HEK293T (cell line): ENCODE measurements around the gene NGFR.

Experiments used
- CTCF ChIA-PET: fragments of 350-600 bp; formaldehyde crosslinking; extraction: SDS; loops from one replicate; lab custom pipeline; 2021; ENCODE audit warnings: antibody characterized with exemption, inconsistent platforms; lab: Yijun Ruan, JAX
- POLR2A ChIA-PET: fragments of 350-600 bp; formaldehyde crosslinking; extraction: SDS; loops from one replicate; lab custom pipeline; 2020; ENCODE audit warnings: antibody characterized with exemption, inconsistent platforms; lab: Yijun Ruan, JAX
- DNase-seq: peaks from one replicate; pipeline ENCODE4 v3.0.0; 2012; ENCODE audit warnings: mixed read lengths; ENCODE audit errors: extremely low spot score
- ARNT ChIP-seq: fragments of 450-650 bp; IDR thresholded peaks from 2 replicates; pipeline ENCODE4 v1.6.1; 2017; ENCODE audit warnings: mild to moderate bottlenecking
- BHLHE40 ChIP-seq: fragments of 450-650 bp; IDR thresholded peaks from 2 replicates; pipeline ENCODE4 v1.6.1; 2016; ENCODE audit warnings: mild to moderate bottlenecking, moderate library complexity, borderline replicate concordance
- CTBP1 ChIP-seq: fragments of 450-650 bp; IDR thresholded peaks from 2 replicates; pipeline ENCODE4 v1.6.1; 2016; ENCODE audit warnings: borderline replicate concordance
- ELF4 ChIP-seq: fragments of 450-650 bp; IDR thresholded peaks from 2 replicates; pipeline ENCODE4 v1.6.1; 2017; ENCODE audit warnings: antibody characterized with exemption
- FOXA1 ChIP-seq: fragments of 450-650 bp; IDR thresholded peaks from 2 replicates; pipeline ENCODE4 v1.6.1; 2016; ENCODE audit warnings: mild to moderate bottlenecking
- FOXK2 ChIP-seq: fragments of 450-650 bp; IDR thresholded peaks from 2 replicates; pipeline ENCODE4 v1.6.1; 2016; ENCODE audit warnings: mild to moderate bottlenecking
- FOXM1 ChIP-seq: fragments of 450-650 bp; IDR thresholded peaks from 2 replicates; pipeline ENCODE4 v1.6.1; 2017; ENCODE audit warnings: mild to moderate bottlenecking, borderline replicate concordance
- HDGF ChIP-seq: fragments of 450-650 bp; IDR thresholded peaks from 2 replicates; pipeline ENCODE4 v1.6.1; 2017; ENCODE audit warnings: antibody characterized with exemption, borderline replicate concordance
- L3MBTL2 ChIP-seq: fragments of 450-650 bp; conservative IDR thresholded peaks from 2 replicates; pipeline ENCODE4 v1.6.1; 2016; ENCODE audit warnings: mild to moderate bottlenecking
- LEF1 ChIP-seq: fragments of 450-650 bp; IDR thresholded peaks from 2 replicates; pipeline ENCODE4 v1.6.1; 2017; ENCODE audit warnings: mild to moderate bottlenecking, borderline replicate concordance
- NFRKB ChIP-seq: fragments of 450-650 bp; IDR thresholded peaks from 2 replicates; pipeline ENCODE4 v1.6.1; 2016; ENCODE audit warnings: mild to moderate bottlenecking, moderate library complexity
- SP1 ChIP-seq: fragments of 450-650 bp; IDR thresholded peaks from 2 replicates; pipeline ENCODE4 v1.6.1; 2017
- SUZ12 ChIP-seq: fragments of 450-650 bp; IDR thresholded peaks from 2 replicates; pipeline ENCODE4 v1.6.1; 2016; ENCODE audit warnings: mild to moderate bottlenecking
- TARDBP ChIP-seq: fragments of 450-650 bp; IDR thresholded peaks from 2 replicates; pipeline ENCODE4 v1.6.1; 2016
- ZNF384 ChIP-seq: fragments of 450-650 bp; IDR thresholded peaks from 2 replicates; pipeline ENCODE4 v1.6.1; 2016
- TF ChIP-seq, protein P1 (sequence below): fragments of 450-650 bp; IDR thresholded peaks from 2 replicates; pipeline ENCODE4 v1.6.1; 2016

The NGFR gene

GRCh38 chr17:49523706-49524472, 28.8 kb downstream of the NGFR start:
- POLR2A ChIA-PET = no interaction called here
- TF ChIP-seq NFRKB = no peak
- TF ChIP-seq, protein P1, sequence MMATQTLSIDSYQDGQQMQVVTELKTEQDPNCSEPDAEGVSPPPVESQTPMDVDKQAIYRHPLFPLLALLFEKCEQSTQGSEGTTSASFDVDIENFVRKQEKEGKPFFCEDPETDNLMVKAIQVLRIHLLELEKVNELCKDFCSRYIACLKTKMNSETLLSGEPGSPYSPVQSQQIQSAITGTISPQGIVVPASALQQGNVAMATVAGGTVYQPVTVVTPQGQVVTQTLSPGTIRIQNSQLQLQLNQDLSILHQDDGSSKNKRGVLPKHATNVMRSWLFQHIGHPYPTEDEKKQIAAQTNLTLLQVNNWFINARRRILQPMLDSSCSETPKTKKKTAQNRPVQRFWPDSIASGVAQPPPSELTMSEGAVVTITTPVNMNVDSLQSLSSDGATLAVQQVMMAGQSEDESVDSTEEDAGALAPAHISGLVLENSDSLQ = no peak
- TF ChIP-seq ARNT = no peak
- no peak for TF ChIP-seq ELF4
- TF ChIP-seq CTBP1 = no peak
- TF ChIP-seq FOXK2 = no peak
- TF ChIP-seq HDGF = no peak
- TF ChIP-seq FOXM1 = no peak
- TF ChIP-seq BHLHE40 = no peak
- no peak for DNase-seq
- CTCF ChIA-PET = interaction anchor here (0.6 to 1.5 kb wide), 2 partner anchors 9 to 32 kb away, joined by 3 to 5 read pairs; no protein-coding TSS in a partner anchor

GRCh38 chr17:49524473-49525359, 29.6 kb downstream of the NGFR start:
- no peak for DNase-seq
- CTCF ChIA-PET = no interaction called here
- POLR2A ChIA-PET = no interaction called here
- TF ChIP-seq ZNF384 (no peak), ELF4 (no peak), TARDBP (no peak), FOXM1 (no peak), LEF1 (no peak), SP1 (no peak)

DNA sequence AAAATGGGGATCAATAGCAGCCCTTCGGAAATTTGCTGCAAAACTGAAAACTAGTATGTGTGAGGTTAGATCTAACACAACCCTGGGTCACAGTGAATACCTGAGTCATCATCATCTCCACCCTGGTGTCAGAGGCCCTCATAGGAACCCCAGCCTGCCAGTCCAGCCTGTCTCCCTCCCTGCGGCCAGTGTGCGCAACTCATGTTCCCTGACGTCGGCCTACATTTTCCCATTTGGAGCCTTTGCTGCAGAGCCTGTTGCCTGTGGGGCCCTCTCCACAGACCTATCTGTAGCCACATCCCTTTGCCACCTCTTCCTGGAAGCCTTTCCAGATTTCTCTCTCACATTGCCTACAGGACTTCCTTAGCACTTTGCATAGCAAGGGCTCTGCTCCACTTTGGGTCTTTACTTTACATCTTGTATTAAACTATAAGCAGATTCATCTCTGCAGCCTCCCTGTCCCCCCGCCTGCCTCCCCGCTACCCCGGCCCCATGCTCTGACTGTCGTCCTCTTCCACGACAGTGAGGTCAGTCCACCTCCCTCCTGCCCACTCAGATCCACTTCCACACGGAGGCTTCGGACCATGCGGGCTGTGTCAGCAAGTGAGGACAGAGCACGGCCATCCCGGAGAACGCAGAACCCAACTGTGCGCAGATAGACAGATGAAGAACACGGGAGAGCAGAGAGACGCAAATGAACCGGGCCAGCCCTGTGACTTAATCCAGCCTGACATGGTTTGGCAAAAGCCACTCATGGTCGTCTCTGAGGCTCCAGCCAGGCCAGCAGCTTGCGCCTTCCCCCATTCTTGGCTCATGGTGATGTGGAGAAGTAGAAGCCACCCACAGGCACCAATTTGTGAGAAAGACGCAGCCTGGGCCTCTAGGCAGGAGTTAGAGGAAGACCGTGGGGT, 31.0 kb downstream of the NGFR start:
- ChIA-PET POLR2A (no interaction called here), CTCF (interaction anchor here (1.2 kb wide), 1 partner anchor 16 kb away, joined by 3 read pairs; no protein-coding TSS in a partner anchor)
- DNase-seq = no peak
- TF ChIP-seq LEF1 (no peak), CTBP1 (no peak), ARNT (no peak), ZNF384 (no peak), L3MBTL2 (no peak), FOXA1 (no peak), BHLHE40 (no peak), SUZ12 (no peak), FOXM1 (no peak), ELF4 (no peak), TARDBP (no peak), HDGF (no peak), SP1 (no peak), FOXK2 (no peak), NFRKB (no peak)
- TF ChIP-seq, protein P1 = no peak

DNA sequence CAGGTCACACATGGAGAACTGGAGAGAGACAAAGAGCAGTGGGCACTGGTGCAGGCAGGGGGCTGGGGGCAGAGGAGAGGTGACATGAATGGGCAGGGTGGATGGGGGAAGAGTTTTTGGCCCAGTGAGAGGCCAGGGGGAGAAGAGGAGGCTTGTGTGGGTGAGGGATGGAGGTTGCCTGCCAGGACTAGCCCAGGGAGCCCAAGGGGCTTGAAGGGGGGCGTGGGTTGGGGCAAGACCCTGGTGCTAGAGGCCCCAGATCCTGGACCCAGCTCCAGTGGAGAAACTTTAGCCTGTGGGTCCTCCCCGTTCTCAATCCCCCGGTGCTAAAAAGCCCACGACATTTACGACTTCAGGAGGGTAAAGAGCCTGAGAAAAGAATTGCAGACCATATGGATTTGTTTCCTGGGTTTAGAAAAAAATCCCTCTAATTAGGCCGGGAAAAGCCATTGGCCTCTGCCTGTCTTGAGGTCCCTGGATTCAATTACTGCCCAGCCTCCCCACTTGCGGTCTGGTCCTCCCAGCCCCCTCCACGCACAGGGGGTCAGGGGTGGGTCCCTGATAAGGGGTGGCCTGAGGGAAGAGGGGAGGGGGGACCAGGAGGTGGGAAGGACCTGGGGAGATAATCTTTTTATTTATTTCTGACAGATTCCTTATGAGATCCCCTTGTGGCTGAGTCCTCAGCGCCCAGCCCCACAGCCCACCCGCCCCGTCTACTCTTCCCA, 33.0 kb downstream of the NGFR start:
- POLR2A ChIA-PET = interaction anchor here (1.1 kb wide), 1 partner anchor 114 kb away, joined by 3 read pairs; the partner anchor contains the start of gene PHB1
- CTCF ChIA-PET = no interaction called here

More for the DNA sequence above, 33.0 kb downstream of the NGFR start:
- DNase-seq = no peak
- TF ChIP-seq ELF4 = no peak
- no peak for TF ChIP-seq LEF1
- TF ChIP-seq, protein P1 = no peak
- TF ChIP-seq ZNF384 = no peak
- no peak for TF ChIP-seq FOXA1
- TF ChIP-seq ARNT = no peak
- TF ChIP-seq L3MBTL2 = no peak
- no peak for TF ChIP-seq SUZ12
- no peak for TF ChIP-seq NFRKB
- TF ChIP-seq HDGF = no peak
- TF ChIP-seq FOXM1 = no peak
- TF ChIP-seq CTBP1 = no peak
- TF ChIP-seq TARDBP = no peak
- TF ChIP-seq BHLHE40 = no peak
- TF ChIP-seq FOXK2 = no peak
- no peak for TF ChIP-seq SP1
